Activated CD8-positive, alpha-beta memory T cell treated with anti-CD3 and anti-CD28 coated beads, Interleukin-2, amount 50 U/mL, for 48 hours (primary cell): ENCODE results near the gene ARMH1.
"Not testable (repeated sequence)": the region's sequence is repeated elsewhere in the genome, so short reads cannot be mapped to it uniquely, and the experiment has no call there.

Experiments used
- DNase-seq: peaks from one replicate; pipeline ENCODE4 v3.0.0-alpha.2; 2020

The ARMH1 gene

GRCh38 chr1:44645476-44646244, 28.9 kb upstream of the ARMH1 start:
- DNase-seq: no peak

GRCh38 chr1:44646261-44647110, 28.0 kb upstream of the ARMH1 start:
- no peak for DNase-seq

GRCh38 chr1:44647896-44648295, 26.6 kb upstream of the ARMH1 start:
- no peak for DNase-seq

- no peak for DNase-seq
Measured at GRCh38 chr1:44648529-44649250, 25.8 kb upstream of the ARMH1 start.

GRCh38 chr1:44649788-44650158, 24.7 kb upstream of the ARMH1 start:
- no peak for DNase-seq

GRCh38 chr1:44650159-44650831, 24.2 kb upstream of the ARMH1 start:
- DNase-seq: no peak

- no peak for DNase-seq
Measured at GRCh38 chr1:44651069-44651468, 23.4 kb upstream of the ARMH1 start.

GRCh38 chr1:44652445-44653106, 21.9 kb upstream of the ARMH1 start:
- DNase-seq: peak; percentile 91

- no peak for DNase-seq
Measured at GRCh38 chr1:44653107-44653964, 21.2 kb upstream of the ARMH1 start.

GRCh38 chr1:44654621-44655187, 19.8 kb upstream of the ARMH1 start:
- DNase-seq: no peak

GRCh38 chr1:44655609-44656008, 18.9 kb upstream of the ARMH1 start:
- no peak for DNase-seq

- no peak for DNase-seq
Measured at GRCh38 chr1:44659566-44659965, 14.9 kb upstream of the ARMH1 start.

GRCh38 chr1:44660176-44660575, 14.3 kb upstream of the ARMH1 start:
- DNase-seq: no peak

- no peak for DNase-seq
Measured at GRCh38 chr1:44661781-44662682, 12.5 kb upstream of the ARMH1 start.

- DNase-seq: no peak
Measured at GRCh38 chr1:44662683-44663030, 11.9 kb upstream of the ARMH1 start.

- DNase-seq: no peak
Measured at GRCh38 chr1:44663417-44663816, 11.1 kb upstream of the ARMH1 start.

GRCh38 chr1:44664730-44665370, 9.7 kb upstream of the ARMH1 start:
- DNase-seq: no peak

- DNase-seq: not testable (repeated sequence)
Measured at GRCh38 chr1:44666719-44667118, 7.8 kb upstream of the ARMH1 start.
